GM19240 (cell line): ENCODE results near the gene CTNND2.
"Not testable (repeated sequence)": the region's sequence is repeated elsewhere in the genome, so short reads cannot be mapped to it uniquely, and the experiment has no call there.

Source experiments
- DNase-seq: peaks from one replicate; pipeline ENCODE4 v3.0.0; 2011; ENCODE audit warnings: low spot score; ENCODE audit not compliant: insufficient read length

The CTNND2 gene

DNA sequence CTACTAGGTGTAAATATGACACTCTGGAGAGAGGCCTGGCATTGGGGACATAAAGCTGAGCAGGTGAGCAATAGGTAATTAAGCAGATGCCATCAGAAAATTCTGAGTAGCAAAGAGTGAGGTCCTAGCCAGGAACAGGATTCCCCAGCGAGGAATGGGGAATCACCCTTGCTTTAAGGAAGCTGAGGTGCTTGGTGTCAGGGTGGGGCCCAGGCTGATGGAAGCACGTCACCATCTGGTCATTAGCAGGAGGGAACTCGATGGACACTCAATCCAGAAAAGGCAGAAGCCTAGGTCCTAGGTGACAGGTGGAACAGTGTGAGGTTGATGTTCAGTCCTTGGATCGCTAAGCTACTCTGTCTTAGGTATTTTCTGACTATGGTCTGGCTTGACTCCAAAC, 580.5 kb downstream of the CTNND2 start:
- DNase-seq = no peak

DNA sequence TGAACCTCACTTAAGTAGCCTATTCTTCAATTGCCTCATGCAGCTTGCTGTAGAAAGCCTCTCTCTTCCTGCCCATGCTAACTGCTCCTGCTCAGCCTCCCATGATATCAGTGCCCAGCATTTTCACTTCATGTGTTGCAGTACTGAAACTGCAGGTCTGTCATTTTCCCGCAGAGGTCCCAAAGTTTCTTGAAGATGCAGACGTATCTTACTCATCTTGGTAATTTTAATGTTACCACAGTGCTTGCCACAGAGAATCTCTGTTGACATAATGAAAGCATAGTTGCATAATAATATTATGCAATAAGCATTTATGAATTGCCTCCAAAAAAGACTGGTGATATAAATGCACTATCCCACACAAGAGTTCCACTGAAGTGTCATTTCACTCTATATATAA, 582.1 kb downstream of the CTNND2 start:
- DNase-seq = no peak

DNA sequence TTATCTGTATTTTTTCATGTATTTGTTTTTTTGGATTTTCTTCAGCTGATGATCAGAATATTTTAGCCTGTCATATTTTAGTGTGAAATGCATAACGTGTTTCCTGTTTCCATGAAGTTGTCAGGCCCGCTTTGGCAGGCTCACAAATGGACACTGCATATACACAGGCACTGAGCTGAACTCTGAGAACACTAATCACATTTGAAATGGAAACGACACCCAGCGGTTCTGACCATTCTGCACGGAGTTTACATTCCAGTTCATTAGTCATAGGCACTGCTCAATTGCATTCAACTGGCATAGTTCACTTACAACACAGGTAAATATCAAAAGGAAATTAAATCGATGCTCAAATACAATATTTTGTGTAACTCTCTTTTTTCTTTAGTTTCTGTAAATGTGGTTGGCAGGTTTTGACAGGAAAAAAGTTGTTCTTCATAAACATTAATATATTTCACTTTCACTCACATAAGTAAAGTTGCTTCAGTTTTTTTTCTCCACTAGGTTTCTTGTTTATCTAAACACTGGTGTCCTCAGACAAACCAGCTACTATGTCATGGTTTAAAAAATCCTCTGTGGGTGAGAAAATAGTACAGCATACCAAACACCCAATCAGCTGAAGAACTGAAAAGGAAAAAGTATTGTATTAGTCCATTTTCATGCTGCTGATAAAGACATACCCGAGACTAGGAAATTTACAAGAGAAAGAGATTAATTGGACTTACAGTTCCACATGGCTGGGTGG, 584.2 kb downstream of the CTNND2 start:
- no peak for DNase-seq

DNA sequence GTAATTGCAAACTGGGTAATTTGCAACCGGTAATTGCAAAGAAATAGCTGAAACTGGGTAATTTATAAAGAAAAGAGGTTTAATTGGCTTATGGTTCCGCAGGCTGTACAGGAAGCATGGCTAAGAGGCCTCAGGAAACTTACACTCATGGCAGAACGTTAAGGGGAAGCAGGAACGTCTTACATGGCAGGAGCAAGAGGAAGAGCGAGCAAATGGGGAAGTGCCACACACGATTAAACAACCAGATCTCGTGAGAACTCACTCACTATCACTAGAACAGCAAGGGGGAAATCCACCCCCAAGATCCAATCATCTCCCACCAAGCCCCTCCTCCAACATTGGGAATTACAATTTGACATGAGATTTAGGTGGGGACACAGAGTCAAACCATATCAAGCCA, 590.6 kb downstream of the CTNND2 start:
- DNase-seq = not testable (repeated sequence)

- DNase-seq = no peak
These were observed 592.5 kb downstream of the CTNND2 start for GRCh38 chr5:11311731-11312130.

DNA sequence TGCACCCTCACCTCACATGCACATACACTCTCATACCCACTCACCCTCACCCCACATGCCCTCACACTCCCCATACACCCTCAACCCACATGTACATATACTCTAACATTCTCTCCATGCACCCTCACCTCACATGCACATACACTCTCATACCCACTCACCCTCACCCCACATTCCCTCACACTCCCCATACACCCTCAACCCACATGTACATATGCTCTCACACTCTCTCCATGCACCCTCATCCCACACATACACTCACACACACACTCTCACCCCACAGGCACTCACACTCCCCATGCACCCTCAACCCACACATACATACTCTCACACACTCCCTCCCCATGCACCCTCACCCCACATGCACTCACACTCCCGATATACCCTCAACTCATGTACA, 593.0 kb downstream of the CTNND2 start:
- no peak for DNase-seq

GRCh38 chr5:11310158-11310557, 594.1 kb downstream of the CTNND2 start:
- DNase-seq = no peak

DNA sequence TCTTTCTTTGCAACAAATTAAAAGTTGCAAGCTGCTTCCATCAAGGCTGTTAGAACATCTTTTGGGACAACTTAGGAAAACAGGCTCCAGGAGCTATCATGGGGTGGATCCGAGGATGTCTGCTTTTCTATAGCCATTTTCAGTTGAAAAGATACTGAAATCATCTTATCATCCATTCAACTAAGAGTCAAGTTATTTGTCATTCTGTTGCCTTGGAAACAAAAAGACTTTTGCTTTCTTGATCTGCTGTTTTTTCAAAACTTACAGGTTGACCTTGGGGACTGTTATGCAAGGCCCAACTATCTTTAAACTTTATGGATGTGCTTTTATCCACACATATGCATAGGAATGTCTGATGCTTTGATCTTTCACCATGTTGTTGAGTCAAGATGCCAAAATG, 597.9 kb downstream of the CTNND2 start:
- DNase-seq = no peak

- no peak for DNase-seq
These were observed 599.0 kb downstream of the CTNND2 start for GRCh38 chr5:11305245-11305644.

DNA sequence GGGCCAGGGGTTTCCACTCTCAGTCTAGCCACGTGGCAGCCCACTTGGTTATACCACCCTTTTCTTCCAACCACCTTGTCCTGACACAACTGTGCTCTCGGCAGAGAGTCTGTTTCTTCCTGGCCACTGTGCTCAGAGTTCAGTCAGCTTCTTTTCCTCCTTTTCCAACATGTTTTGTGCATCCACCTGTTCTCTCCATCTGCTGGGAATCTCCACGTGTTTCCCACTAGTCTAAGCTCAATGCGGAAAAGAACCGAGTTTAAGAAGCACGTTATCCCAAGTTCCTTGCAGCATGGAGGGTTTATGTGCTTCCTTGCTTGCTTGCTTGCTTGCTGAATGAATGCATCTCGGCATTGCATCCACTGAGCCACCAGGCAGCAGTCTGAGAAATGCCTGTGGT, 599.6 kb downstream of the CTNND2 start:
- DNase-seq = no peak

DNA sequence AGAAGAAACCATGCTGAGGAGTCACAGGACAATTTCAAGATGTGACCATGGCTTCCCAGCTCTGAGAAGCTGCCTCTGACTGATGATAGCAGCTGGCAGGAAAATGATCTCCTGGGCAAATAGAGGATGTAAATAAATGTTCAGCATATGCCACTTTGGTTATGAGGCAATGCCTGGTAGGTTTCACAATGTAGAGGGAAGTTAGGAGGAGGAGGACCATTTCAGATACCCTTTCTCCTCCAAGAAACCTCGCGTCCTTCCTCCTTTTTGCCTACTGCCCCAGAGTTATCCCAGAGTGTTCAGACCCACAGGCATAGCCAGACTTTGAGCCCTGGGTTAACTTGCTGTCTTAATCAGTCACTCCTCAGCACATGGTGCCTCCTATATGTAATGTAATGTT, 601.6 kb downstream of the CTNND2 start:
- DNase-seq = no peak

DNA sequence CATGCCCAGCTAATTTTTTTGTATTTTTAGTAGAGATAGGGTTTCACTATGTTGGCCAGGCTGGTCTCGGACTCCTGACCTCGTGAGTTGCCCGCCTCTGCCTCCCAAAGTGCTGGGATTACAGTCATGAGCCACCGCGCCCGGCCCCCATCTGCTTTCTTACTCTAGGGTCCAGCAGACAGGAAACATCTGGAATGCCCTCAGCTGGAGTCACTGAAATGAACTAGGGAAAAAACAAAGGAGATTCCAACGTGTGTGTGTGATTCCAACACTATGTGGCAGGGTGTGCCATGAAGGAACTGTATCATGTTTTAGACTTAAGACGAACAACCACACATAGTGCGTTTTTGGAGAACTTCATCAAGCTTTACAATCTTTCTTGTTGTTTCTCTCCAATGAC, 603.1 kb downstream of the CTNND2 start:
- DNase-seq = no peak

DNA sequence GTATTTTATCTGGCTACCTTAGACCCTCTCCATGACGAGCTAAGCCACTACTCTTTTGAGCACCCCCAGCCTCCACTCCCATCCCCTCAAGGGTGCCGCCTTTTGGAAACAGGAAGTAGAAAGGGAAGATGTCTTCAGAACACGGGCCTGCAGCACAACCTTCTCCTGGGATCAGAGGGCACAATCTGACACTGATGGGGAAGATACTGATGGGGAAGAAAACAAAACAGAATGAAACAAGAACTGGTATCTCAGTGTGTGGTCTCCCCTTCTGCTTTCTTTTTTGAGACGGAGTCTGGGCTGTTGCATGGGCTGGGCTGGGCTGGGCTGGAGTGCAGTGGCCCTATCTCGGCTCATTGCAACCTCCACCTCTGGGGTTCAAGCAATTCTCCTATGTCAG, 603.5 kb downstream of the CTNND2 start:
- no peak for DNase-seq

DNA sequence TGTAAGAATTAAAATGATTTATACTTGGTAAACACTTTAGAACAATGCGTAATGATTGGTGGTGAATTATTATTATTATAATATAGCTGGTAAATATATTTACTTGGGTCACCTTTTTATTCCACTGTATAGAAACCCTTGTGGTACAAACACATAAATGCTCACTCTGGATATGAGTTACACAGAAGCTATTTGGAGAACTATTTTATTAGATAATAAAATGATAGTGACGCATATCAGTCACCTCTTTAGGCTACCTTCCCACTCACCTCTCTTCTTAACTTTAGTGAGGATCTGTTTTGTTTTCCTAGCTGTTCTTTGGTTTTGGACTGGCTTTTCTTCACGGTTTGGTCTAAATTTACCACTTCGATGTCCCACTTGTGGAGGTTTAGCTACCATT, 605.4 kb downstream of the CTNND2 start:
- no peak for DNase-seq

DNA sequence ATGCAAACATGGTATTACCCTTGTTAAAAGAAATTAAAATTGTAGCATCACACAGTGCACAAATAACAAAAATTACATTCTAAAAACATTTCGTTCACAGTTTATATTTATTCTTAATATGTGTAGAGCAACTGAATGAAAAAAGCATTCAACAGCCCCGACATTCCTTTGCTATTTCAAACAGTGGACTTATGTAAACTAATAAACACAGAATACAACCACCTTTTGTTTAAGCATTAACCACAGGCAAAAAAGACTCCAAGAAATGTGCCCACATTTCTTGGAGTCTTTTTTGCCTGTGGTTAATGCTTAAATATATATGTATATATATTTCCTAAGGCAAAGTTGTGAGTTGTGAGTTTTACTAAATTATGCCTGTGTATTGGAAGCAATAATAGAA, 610.7 kb downstream of the CTNND2 start:
- DNase-seq = no peak

DNA sequence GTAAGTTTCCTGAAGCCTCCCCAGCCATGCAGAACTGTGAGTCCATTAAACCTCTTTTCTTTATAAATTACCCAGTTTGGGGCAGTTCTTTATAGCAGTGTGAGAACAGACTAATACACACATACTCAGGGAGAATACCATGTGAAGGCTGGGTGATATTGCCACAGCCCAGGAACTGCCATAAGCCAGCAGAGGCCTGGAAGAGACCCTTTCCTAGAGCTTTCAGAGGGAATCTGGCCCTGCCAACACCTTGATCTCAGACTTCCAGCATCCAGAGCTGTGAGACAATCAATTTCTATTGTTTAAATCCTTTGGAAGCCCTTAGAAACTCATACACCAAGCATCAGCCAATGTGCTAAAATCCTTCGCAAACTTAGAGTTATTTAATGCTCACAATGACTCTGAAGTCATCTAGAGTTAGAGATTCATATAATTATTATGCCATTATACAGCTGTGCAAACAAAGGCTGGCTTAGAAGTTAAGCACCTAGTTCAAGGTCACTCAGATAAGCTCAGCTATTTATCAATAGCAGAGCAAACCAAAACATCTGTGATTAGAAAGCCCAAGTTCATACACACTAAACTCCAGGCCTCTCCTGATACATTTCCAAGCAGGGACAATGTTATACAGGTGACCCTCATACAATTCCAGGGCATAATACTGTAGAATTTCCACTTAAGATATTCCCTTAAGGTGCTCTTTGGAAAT, 611.4 kb downstream of the CTNND2 start:
- DNase-seq = no peak

- DNase-seq = no peak
These were observed 614.5 kb downstream of the CTNND2 start for GRCh38 chr5:11289733-11290132.

GRCh38 chr5:11289208-11289607, 615.0 kb downstream of the CTNND2 start:
- no peak for DNase-seq

DNA sequence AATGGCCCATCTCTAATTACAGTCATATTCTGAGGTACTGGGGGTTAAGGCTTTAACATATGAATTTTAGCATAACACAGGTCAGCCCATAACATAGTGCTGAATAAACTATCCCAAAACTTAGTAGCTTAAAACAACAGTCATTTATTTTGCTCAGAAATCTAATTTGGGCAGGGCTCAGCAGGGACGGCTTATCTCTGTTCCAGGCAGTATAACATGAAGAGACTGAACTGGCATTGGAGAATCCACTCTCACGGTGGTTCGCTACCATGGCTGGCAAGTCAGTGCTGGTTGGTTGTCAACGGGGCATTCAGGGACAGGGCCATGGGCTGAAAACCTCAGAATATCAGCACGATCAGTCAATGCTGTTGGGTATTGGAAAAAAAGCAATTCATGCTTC, 622.4 kb downstream of the CTNND2 start:
- no peak for DNase-seq

DNA sequence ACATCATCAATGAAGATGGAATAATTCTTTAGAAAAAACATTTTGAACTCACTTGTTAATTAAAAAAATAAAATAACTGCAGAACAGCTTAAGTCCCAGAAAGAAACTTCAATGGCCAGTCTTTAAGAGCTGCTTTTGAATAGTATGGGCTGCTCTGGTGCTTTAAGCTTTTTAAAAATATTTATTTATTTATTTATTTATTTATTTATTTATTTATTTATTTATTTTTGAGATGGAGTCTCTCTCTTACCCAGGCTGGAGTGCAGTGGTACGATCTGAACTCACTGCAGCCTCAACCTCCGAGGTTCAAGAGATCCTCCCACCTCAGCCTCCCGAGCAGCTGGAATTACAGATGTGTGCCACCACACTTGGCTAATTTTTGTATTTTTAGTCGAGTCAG, 626.9 kb downstream of the CTNND2 start:
- DNase-seq = no peak

DNA sequence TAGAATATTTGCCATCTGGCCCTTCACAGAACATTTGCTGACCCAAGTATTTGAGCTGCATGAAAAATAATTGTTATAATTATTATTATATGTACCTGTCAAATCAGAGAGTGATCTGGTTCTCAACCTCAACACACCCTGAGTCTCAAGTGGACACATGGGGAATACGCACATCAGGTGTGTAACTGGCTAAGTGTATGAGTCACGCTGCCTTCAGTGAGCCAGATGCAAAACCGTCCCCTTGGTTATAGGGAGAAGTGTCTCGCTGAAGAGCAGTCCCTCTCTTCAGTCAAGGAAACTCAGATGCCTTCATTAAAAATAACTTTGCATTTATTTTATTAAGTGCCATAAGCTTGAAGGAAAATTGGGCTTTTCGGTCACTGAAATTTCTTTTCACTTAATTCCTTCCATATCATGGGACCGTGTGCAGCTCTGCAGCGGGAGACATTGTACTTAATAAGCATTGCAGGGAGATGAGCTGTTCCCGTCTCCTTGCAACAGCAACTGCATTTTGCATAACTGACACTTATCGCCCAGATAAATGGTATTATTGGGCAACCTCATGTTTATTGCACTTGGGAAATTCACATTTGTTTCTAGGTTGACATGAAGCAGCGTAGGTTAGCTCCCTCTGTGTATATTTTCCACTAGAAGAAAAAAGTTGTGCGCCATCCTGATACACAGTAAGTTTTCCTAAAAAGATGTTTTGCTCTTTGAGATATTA, 630.9 kb downstream of the CTNND2 start:
- DNase-seq = no peak

DNA sequence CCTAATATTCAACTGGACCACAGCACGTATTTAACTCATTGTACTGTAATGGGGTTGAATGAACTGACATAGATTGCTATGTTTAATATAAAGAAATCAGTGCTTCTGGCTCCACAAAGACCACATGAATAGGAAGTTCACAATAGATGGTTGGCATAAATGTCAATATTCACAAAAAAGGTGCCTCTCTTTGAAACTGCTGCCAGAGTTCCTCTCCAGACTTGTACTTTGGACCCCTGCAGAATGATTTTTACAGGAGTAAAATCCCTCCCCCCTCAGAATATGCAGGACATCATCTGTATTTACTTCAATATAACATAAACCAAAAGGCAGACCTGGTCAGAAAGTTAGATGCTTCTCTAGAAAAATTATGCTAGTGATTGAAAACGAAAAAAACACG, 634.7 kb downstream of the CTNND2 start:
- no peak for DNase-seq

DNA sequence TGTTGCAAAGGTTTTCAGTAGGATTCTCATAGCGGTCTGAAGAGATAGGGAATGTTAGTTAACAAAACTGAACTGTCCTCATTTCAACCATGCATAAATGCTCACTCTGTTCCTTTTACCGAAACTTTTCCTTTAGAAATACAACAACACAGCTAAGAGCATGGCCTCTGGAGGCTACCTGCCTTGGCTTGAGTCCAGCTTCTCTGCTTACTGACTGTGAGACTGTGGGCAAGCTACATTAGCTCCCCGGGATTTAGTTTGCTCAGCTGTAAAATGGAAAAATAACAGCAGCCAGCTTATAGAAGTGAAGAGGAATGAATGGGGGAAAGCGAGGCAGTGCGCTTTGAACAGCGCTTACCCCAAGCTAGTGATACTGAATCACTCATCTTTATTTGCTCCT, 635.4 kb downstream of the CTNND2 start:
- no peak for DNase-seq
